ENCODE measurements around the gene REEP1.

DNA sequence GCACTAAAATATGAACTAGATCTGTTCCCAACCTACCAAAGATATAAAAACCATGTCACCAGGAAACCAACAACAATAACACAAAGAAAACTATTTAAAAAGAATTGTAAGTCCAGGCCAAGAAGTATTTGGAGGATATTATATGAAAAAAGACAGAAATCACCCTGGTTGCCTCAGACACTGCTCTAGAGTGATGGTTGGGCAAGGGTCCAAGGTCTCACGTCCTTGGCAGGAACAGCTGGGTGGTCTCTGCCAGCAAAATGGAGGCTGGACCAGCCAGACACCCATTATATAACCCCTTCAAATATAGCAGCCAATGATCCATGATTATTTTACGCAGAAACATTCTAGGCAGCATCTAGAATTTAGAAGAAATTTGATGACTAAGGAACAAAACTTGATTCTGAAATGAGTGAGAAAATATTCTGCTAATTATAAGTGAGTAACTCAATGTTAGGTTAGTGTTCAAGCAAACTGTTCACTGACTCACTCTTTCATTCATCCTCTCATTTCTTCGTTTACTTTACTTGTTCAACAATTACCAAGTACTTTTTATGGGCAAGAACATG lies 102.8 kb downstream of the REEP1 start:
- TF ChIP-seq, protein P1, sequence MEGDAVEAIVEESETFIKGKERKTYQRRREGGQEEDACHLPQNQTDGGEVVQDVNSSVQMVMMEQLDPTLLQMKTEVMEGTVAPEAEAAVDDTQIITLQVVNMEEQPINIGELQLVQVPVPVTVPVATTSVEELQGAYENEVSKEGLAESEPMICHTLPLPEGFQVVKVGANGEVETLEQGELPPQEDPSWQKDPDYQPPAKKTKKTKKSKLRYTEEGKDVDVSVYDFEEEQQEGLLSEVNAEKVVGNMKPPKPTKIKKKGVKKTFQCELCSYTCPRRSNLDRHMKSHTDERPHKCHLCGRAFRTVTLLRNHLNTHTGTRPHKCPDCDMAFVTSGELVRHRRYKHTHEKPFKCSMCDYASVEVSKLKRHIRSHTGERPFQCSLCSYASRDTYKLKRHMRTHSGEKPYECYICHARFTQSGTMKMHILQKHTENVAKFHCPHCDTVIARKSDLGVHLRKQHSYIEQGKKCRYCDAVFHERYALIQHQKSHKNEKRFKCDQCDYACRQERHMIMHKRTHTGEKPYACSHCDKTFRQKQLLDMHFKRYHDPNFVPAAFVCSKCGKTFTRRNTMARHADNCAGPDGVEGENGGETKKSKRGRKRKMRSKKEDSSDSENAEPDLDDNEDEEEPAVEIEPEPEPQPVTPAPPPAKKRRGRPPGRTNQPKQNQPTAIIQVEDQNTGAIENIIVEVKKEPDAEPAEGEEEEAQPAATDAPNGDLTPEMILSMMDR (IDR thresholded peaks at IDR 0.05), result no peak
- TF ChIP-seq POLR2A (IDR thresholded peaks at IDR 0.05), result no peak

Measured in testis (tissue), 2 donors.